ENCODE results near the gene UPF2.

DNA sequence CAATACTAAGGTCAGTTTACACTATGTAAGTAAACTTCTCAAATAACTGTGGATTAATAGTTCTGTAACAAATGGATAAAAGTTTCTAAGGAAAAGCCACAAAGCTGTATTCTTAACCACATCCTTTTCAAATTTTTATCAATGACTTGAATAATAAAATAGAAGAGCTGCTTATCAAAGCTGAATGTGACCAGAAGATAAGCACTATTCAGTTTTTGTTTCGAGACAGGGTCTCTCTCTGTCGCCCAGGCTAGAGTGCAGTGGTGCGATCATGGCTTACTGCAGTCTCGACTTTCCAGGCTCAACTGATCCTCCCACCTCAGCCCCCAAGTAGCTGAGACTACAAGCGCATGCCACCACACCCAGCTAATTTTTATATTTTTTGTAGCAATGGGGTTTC, 17.0 kb downstream of the UPF2 start:
- TF ChIP-seq GATA1 (IDR thresholded peaks at IDR 0.05; ENCODE audit: low read depth, low read length) (no peak), POLR2A (IDR thresholded peaks at IDR 0.05; ENCODE audit: low read length) (no peak)
